Activated CD8-positive, alpha-beta T cell treated with anti-CD3 and anti-CD28 coated beads for 36 hours (primary cell): ENCODE data around the gene PEX14. TPM values are rescaled to one million over a fixed set of nuclear protein-coding genes. Genes with fewer than 3 reads are reported as not detected.
A peak's percentile ranks its signal among the peaks of the same experiment; 100 is the strongest.

Experiments used
- ATAC-seq: fragments of 200-7000 bp; cut with Tn5 transposase; one replicate; pipeline ENCODE4 v1.10.0; 2021; ENCODE audit warnings: mild to moderate bottlenecking, moderate library complexity
- CTCF ChIA-PET: fragments of 350-600 bp; sonication (Branson Sonifier 250); formaldehyde crosslinking; loops from one replicate; lab custom pipeline; 2021; ENCODE audit warnings: antibody characterized with exemption; lab: Charles Lee
- POLR2A ChIA-PET: fragments of 350-600 bp; sonication (Branson Sonifier 250); formaldehyde crosslinking; loops from one replicate; lab custom pipeline; 2021; ENCODE audit warnings: antibody characterized with exemption; lab: Charles Lee
- DNase-seq: peaks from one replicate; pipeline ENCODE4 v3.0.0-alpha.2; 2020
- H3K27ac Mint-ChIP-seq: one replicate; pipeline ENCODE4 v1.8.0; 2021; ENCODE audit warnings: mild to moderate bottlenecking, mixed read lengths
- H3K27me3 Mint-ChIP-seq: one replicate; pipeline ENCODE4 v1.8.0; 2021; ENCODE audit warnings: mixed read lengths
- H3K36me3 Mint-ChIP-seq: one replicate; pipeline ENCODE4 v1.8.0; 2021; ENCODE audit warnings: low read depth, mixed read lengths
- H3K4me1 Mint-ChIP-seq: one replicate; pipeline ENCODE4 v1.8.0; 2021; ENCODE audit warnings: low read depth, mixed read lengths
- H3K4me3 Mint-ChIP-seq: one replicate; pipeline ENCODE4 v1.8.0; 2021; ENCODE audit warnings: mild to moderate bottlenecking, moderate library complexity, mixed read lengths
- H3K9me3 Mint-ChIP-seq: one replicate; pipeline ENCODE4 v1.8.0; 2021; ENCODE audit warnings: mixed read lengths
- CTCF ChIP-seq: fragments of 200-600 bp; IDR thresholded peaks from one replicate; pipeline ENCODE4 v1.8.0; 2022; ENCODE audit warnings: antibody characterized with exemption, mild to moderate bottlenecking
- intact Hi-C: fragments of 100-400 bp; cut with micrococcal nuclease; formaldehyde crosslinking; loops from one replicate; pipeline ENCODE4 v1.10.0; 2022
- total RNA-seq, 2 experiments: library from RNA; stranded (reverse); gene quantifications; one replicate each; pipeline ENCODE4 v1.2.3, GENCODE V29; 2021

Gene PEX14
- total RNA-seq, 2 experiments from 2014 or later = 18.0 to 18.5 TPM

- no peaks in the 10 kb centered on the region for H3K9me3 Mint-ChIP-seq
- ATAC-seq = peak; percentile 92
- H3K36me3 Mint-ChIP-seq = peaks cover 1% of the 10 kb centered on the region
- H3K4me3 Mint-ChIP-seq = peak overlapping the region; percentile 50
- intact Hi-C loops = loop anchor here (5.0 to 10.0 kb wide), 2 partner anchors 181 to 424 kb away; no protein-coding TSS in a partner anchor
- peak overlapping the region; percentile 93 for H3K27ac Mint-ChIP-seq
- no peak for TF ChIP-seq CTCF
- H3K27me3 Mint-ChIP-seq = no peaks in the 10 kb centered on the region
- POLR2A ChIA-PET = interaction anchor here (1.0 to 4.6 kb wide), 6 partner anchors 10 to 16 kb away, joined by 3 to 15 read pairs (median 8); no protein-coding TSS in a partner anchor
- peak; percentile 94 for DNase-seq
- H3K4me1 Mint-ChIP-seq = peaks cover 65% of the 10 kb centered on the region
- CTCF ChIA-PET = interaction anchor here (0.9 to 13.3 kb wide), 5 partner anchors 10 to 181 kb away, joined by 3 to 202 read pairs (median 4); partner anchors contain the start of gene CENPS
These were observed 36.1 kb downstream of the PEX14 start for GRCh38 chr1:10510520-10511493.

GRCh38 chr1:10511494-10511885 lies 36.7 kb downstream of the PEX14 start:
- ChIA-PET POLR2A (interaction anchor here (1.0 to 4.6 kb wide), 5 partner anchors 9 to 16 kb away, joined by 3 to 15 read pairs (median 7); no protein-coding TSS in a partner anchor), CTCF (interaction anchor here (1.0 to 13.3 kb wide), 4 partner anchors 9 to 180 kb away, joined by 4 to 202 read pairs (median 5); partner anchors contain the start of gene CENPS)

GRCh38 chr1:10513199-10513598 lies 38.4 kb downstream of the PEX14 start:
- Mint-ChIP-seq H3K27me3 (no peaks in the 10 kb centered on the region), H3K36me3 (peaks cover 1% of the 10 kb centered on the region), H3K4me1 (peaks cover 79% of the 10 kb centered on the region), H3K27ac (peak overlapping the region; percentile 48), H3K9me3 (no peaks in the 10 kb centered on the region), H3K4me3 (no peak overlapping the region)
- ChIA-PET POLR2A (interaction anchor here (1.5 to 2.1 kb wide), 2 partner anchors 15 to 17 kb away, joined by 4 to 10 read pairs; no protein-coding TSS in a partner anchor), CTCF (interaction anchor here (1.2 to 13.3 kb wide), 4 partner anchors 10 to 429 kb away, joined by 3 to 202 read pairs (median 7); no protein-coding TSS in a partner anchor)
- ATAC-seq = no peak
- DNase-seq = peak; percentile 50
- no peak for TF ChIP-seq CTCF
- intact Hi-C loops = loop anchor here (2.0 to 10.0 kb wide), 3 partner anchors 14 to 422 kb away; no protein-coding TSS in a partner anchor

More at GRCh38 chr1:10511494-10511885, 36.7 kb downstream of the PEX14 start:
- Mint-ChIP-seq H3K27me3 (no peaks in the 10 kb centered on the region), H3K4me1 (peaks cover 72% of the 10 kb centered on the region), H3K27ac (peak overlapping the region; percentile 93), H3K4me3 (peak overlapping the region; percentile 50), H3K36me3 (peaks cover 1% of the 10 kb centered on the region), H3K9me3 (no peaks in the 10 kb centered on the region)
- no peak for TF ChIP-seq CTCF
- ATAC-seq (no peak), DNase-seq (no peak)
- intact Hi-C loops = loop anchor here (5.0 to 10.0 kb wide), 2 partner anchors 181 to 423 kb away; no protein-coding TSS in a partner anchor

GRCh38 chr1:10514490-10515235 lies 39.9 kb downstream of the PEX14 start:
- TF ChIP-seq CTCF = peak; percentile 26
- ChIA-PET CTCF (interaction anchor here (0.6 to 13.3 kb wide), 7 partner anchors 8 to 429 kb away, joined by 3 to 202 read pairs (median 3); no protein-coding TSS in a partner anchor), POLR2A (interaction anchor here (0.7 to 1.3 kb wide), 2 partner anchors 51 to 412 kb away, joined by 3 to 4 read pairs; no protein-coding TSS in a partner anchor)
- Mint-ChIP-seq H3K27me3 (no peaks in the 10 kb centered on the region), H3K27ac (peak overlapping the region; percentile 6), H3K36me3 (peaks cover 1% of the 10 kb centered on the region), H3K4me3 (no peak overlapping the region), H3K9me3 (no peaks in the 10 kb centered on the region), H3K4me1 (peaks cover 75% of the 10 kb centered on the region)
- intact Hi-C loops = loop anchor here (5.0 to 10.0 kb wide), 2 partner anchors 178 to 420 kb away; no protein-coding TSS in a partner anchor
- ATAC-seq = no peak
- no peak for DNase-seq
